NAMALWA (cell line): ENCODE measurements around the gene HIVEP3.

Experiments
- DNase-seq: peaks from one replicate; pipeline ENCODE4 v3.0.0-alpha.2; 2015; ENCODE audit warnings: low spot score

HIVEP3 gene

GRCh38 chr1:41582004-41582325 is 336.8 kb downstream of the HIVEP3 start:
- no peak for DNase-seq

GRCh38 chr1:41581216-41582003 is 337.3 kb downstream of the HIVEP3 start:
- DNase-seq, result no peak

- no peak for DNase-seq
Observed at GRCh38 chr1:41580520-41581172, 338.1 kb downstream of the HIVEP3 start.

GRCh38 chr1:41580021-41580420 is 338.7 kb downstream of the HIVEP3 start:
- no peak for DNase-seq

GRCh38 chr1:41578712-41579335 is 339.9 kb downstream of the HIVEP3 start:
- DNase-seq, result peak; percentile 38

- no peak for DNase-seq
Observed at GRCh38 chr1:41576620-41577019, 342.1 kb downstream of the HIVEP3 start.

- no peak for DNase-seq
Observed at GRCh38 chr1:41576206-41576605, 342.5 kb downstream of the HIVEP3 start.

- peak; percentile 37 for DNase-seq
Observed at GRCh38 chr1:41574842-41575241, 343.9 kb downstream of the HIVEP3 start.

GRCh38 chr1:41573785-41574713 is 344.7 kb downstream of the HIVEP3 start:
- peak; percentile 90 for DNase-seq

GRCh38 chr1:41573194-41573593 is 345.5 kb downstream of the HIVEP3 start:
- DNase-seq, result no peak

- DNase-seq, result no peak
Observed at GRCh38 chr1:41572224-41572623, 346.5 kb downstream of the HIVEP3 start.

- no peak for DNase-seq
Observed at GRCh38 chr1:41571041-41571440, 347.7 kb downstream of the HIVEP3 start.

- DNase-seq, result no peak
Observed at GRCh38 chr1:41568204-41568603, 350.5 kb downstream of the HIVEP3 start.

GRCh38 chr1:41566969-41567368 is 351.8 kb downstream of the HIVEP3 start:
- no peak for DNase-seq

- no peak for DNase-seq
Observed at GRCh38 chr1:41566274-41566885, 352.3 kb downstream of the HIVEP3 start.

- DNase-seq, result no peak
Observed at GRCh38 chr1:41564741-41565475, 353.8 kb downstream of the HIVEP3 start.

GRCh38 chr1:41562328-41562727 is 356.4 kb downstream of the HIVEP3 start:
- DNase-seq, result no peak

GRCh38 chr1:41560931-41561330 is 357.8 kb downstream of the HIVEP3 start:
- no peak for DNase-seq

GRCh38 chr1:41560496-41560895 is 358.2 kb downstream of the HIVEP3 start:
- no peak for DNase-seq

- DNase-seq, result no peak
Observed at GRCh38 chr1:41559331-41559730, 359.4 kb downstream of the HIVEP3 start.

- DNase-seq, result no peak
Observed at GRCh38 chr1:41558761-41559171, 360.0 kb downstream of the HIVEP3 start.
